ENCODE measurements around the gene CCDC85B. TPM values are rescaled to one million over a fixed set of nuclear protein-coding genes. Genes with fewer than 3 reads are reported as not detected.

The CCDC85B gene
- total and polyA plus RNA-seq, 4 donors: 20.7 to 63.4 (median 53.9) TPM

- H3K9me3 ChIP-seq (ENCODE audit: control insufficient read depth in 4 of 4, insufficient read depth in 3 of 4, low read length in 3 of 4): no peaks in the 10 kb centered on the region
- no peak overlapping the region for H3K9ac ChIP-seq (ENCODE audit: insufficient read depth in 1 of 2, low read length in 2 of 2)
- no peaks in the 10 kb centered on the region for H3K27me3 ChIP-seq (ENCODE audit: control insufficient read depth in 3 of 3, insufficient read depth in 3 of 3, low read length in 2 of 3)
- peaks cover 13 to 64% (median 40%) of the 10 kb centered on the region in 4 donors for H3K36me3 ChIP-seq (ENCODE audit: control insufficient read depth in 4 of 4, insufficient read depth in 4 of 4, low read length in 4 of 4)
- peaks cover 0 to 21% (median 9%) of the 10 kb centered on the region in 5 donors for H3K4me1 ChIP-seq (ENCODE audit: control insufficient read depth in 5 of 5, insufficient read depth in 5 of 5, low read length in 5 of 5)
- DNase-seq: no peak
- no peak overlapping the region for H3K4me3 ChIP-seq
- H3K27ac ChIP-seq (ENCODE audit: low read depth in 1 of 2, low read length in 1 of 2): no peak overlapping the region
- no peak for ATAC-seq (ENCODE audit: insufficient read depth, low FRiP score)
- no peak for TF ChIP-seq CTCF (IDR thresholded peaks at IDR 0.05; ENCODE audit: control extremely low read depth, extremely low read depth)
- 54 to 67% methylated on average over 29 of the region's 29 CpGs for WGBS, 2 donors
Measured at GRCh38 chr11:65867284-65868071, 23.0 kb upstream of the CCDC85B start.

GRCh38 chr11:65868076-65868667, 22.3 kb upstream of the CCDC85B start:
- Histone ChIP-seq H3K36me3 (ENCODE audit: control insufficient read depth in 4 of 4, insufficient read depth in 4 of 4, low read length in 4 of 4) (peaks cover 13 to 57% (median 34%) of the 10 kb centered on the region in 4 donors), H3K4me3 (no peak overlapping the region), H3K9me3 (ENCODE audit: control insufficient read depth in 4 of 4, insufficient read depth in 3 of 4, low read length in 3 of 4) (no peaks in the 10 kb centered on the region), H3K27ac (ENCODE audit: low read depth in 1 of 2, low read length in 1 of 2) (no peak overlapping the region), H3K4me1 (ENCODE audit: control insufficient read depth in 5 of 5, insufficient read depth in 5 of 5, low read length in 5 of 5) (peaks cover 0 to 24% (median 9%) of the 10 kb centered on the region in 5 donors), H3K9ac (ENCODE audit: insufficient read depth in 1 of 2, low read length in 2 of 2) (no peak overlapping the region), H3K27me3 (ENCODE audit: control insufficient read depth in 3 of 3, insufficient read depth in 3 of 3, low read length in 2 of 3) (no peaks in the 10 kb centered on the region)
- no peak for TF ChIP-seq CTCF (IDR thresholded peaks at IDR 0.05; ENCODE audit: control extremely low read depth, extremely low read depth)
- ATAC-seq (ENCODE audit: insufficient read depth, low FRiP score) (no peak), DNase-seq (no peak)
- WGBS, 2 donors: 90 to 92% methylated on average over 19 of the region's 19 CpGs

- TF ChIP-seq CTCF (IDR thresholded peaks at IDR 0.05; ENCODE audit: control extremely low read depth, extremely low read depth): no peak
- Histone ChIP-seq H3K27me3 (ENCODE audit: control insufficient read depth in 3 of 3, insufficient read depth in 3 of 3, low read length in 2 of 3) (no peaks in the 10 kb centered on the region), H3K9me3 (ENCODE audit: control insufficient read depth in 4 of 4, insufficient read depth in 3 of 4, low read length in 3 of 4) (no peaks in the 10 kb centered on the region), H3K4me1 (ENCODE audit: control insufficient read depth in 5 of 5, insufficient read depth in 5 of 5, low read length in 5 of 5) (peaks cover 0 to 27% (median 9%) of the 10 kb centered on the region in 5 donors), H3K36me3 (ENCODE audit: control insufficient read depth in 4 of 4, insufficient read depth in 4 of 4, low read length in 4 of 4) (peaks cover 13 to 50% (median 30%) of the 10 kb centered on the region in 4 donors), H3K4me3 (no peak overlapping the region), H3K27ac (ENCODE audit: low read depth in 1 of 2, low read length in 1 of 2) (no peak overlapping the region), H3K9ac (ENCODE audit: insufficient read depth in 1 of 2, low read length in 2 of 2) (no peak overlapping the region)
- ATAC-seq (ENCODE audit: insufficient read depth, low FRiP score) (no peak), DNase-seq (no peak)
- WGBS, 2 donors: 94 to 97% methylated on average over 3 of the region's 3 CpGs
Measured at GRCh38 chr11:65868907-65869306, 21.6 kb upstream of the CCDC85B start.
